Endodermal cell (in vitro differentiated cells): ENCODE data around the gene C19orf81. TPM values are rescaled to one million over a fixed set of nuclear protein-coding genes. Genes with fewer than 3 reads are reported as not detected.

ENCODE experiments used
- DNase-seq: peaks from one replicate; pipeline ENCODE4 v3.0.0-alpha.2; 2017
- H3K27ac ChIP-seq: 2 replicates; pipeline ENCODE4 v1.5.1; 2013; ENCODE audit warnings: mild to moderate bottlenecking, low read depth, low read length, moderate library complexity
- H3K27me3 ChIP-seq: 2 replicates; pipeline ENCODE4 v1.6.1; 2013; ENCODE audit warnings: mild to moderate bottlenecking, low read length, moderate library complexity; ENCODE audit not compliant: insufficient read depth, control insufficient read depth, poor library complexity, severe bottlenecking
- H3K36me3 ChIP-seq: 2 replicates; pipeline ENCODE4 v1.7.0; 2013; ENCODE audit warnings: mild to moderate bottlenecking, low read length, moderate library complexity; ENCODE audit not compliant: control insufficient read depth, insufficient read depth
- H3K4me1 ChIP-seq: one replicate; pipeline ENCODE4 v1.7.0; 2013; ENCODE audit warnings: low read length; ENCODE audit not compliant: control insufficient read depth, insufficient read depth
- H3K4me3 ChIP-seq: 2 replicates; pipeline ENCODE4 v1.5.1; 2013; ENCODE audit warnings: mild to moderate bottlenecking, low read length, moderate library complexity
- H3K9ac ChIP-seq: 2 replicates; pipeline ENCODE4 v1.6.1; 2013; ENCODE audit warnings: mild to moderate bottlenecking, low read length, moderate library complexity; ENCODE audit not compliant: poor library complexity, severe bottlenecking; ENCODE audit errors: extremely low read depth
- H3K9me3 ChIP-seq: 2 replicates; pipeline ENCODE4 v1.6.1; 2013; ENCODE audit warnings: mild to moderate bottlenecking, low read length, moderate library complexity; ENCODE audit not compliant: control insufficient read depth
- H3K27ac Mint-ChIP-seq: 2 replicates; pipeline ENCODE4 v1.8.0; 2020; ENCODE audit warnings: mixed read lengths
- H3K27me3 Mint-ChIP-seq: 2 replicates; pipeline ENCODE4 v1.8.0; 2021; ENCODE audit warnings: mild to moderate bottlenecking, mixed read lengths; ENCODE audit not compliant: insufficient read depth
- H3K36me3 Mint-ChIP-seq: 2 replicates; pipeline ENCODE4 v1.8.0; 2020; ENCODE audit warnings: low read depth, mixed read lengths
- H3K4me1 Mint-ChIP-seq: 2 replicates; pipeline ENCODE4 v1.8.0; 2020; ENCODE audit warnings: mixed read lengths
- H3K4me3 Mint-ChIP-seq: 2 replicates; pipeline ENCODE4 v1.8.0; 2020; ENCODE audit warnings: mild to moderate bottlenecking, moderate library complexity, mixed read lengths
- H3K9me3 Mint-ChIP-seq: 2 replicates; pipeline ENCODE4 v1.8.0; 2020; ENCODE audit warnings: mild to moderate bottlenecking, mixed read lengths
- WGBS, 2 experiments: methylation state at CpG; one replicate each; pipeline versions ENCODE4 v1.1.5 to v1.1.7; 2013; ENCODE audit warnings: missing lambda C conversion rate in 2 of 2, mixed read lengths in 1 of 2; ENCODE audit not compliant: insufficient coverage in 1 of 2, insufficient read length in 1 of 2; 5-methylcytosine and 5-hydroxymethylcytosine counted together
- total RNA-seq, 2 donors: library from RNA; stranded (reverse); fragmentation: NEBNext Ultra II Directional in 1 of 2; extraction: Animal tissue kit (Norgen Biotek cat#: 25700) in 1 of 2; gene quantifications; 2 replicates in 1 of 2; 3 replicates in 1 of 2; pipeline ENCODE4 v1.2.1, GENCODE V29; 2021
- TF ChIP-seq, protein P1 (sequence below): fragments of 200-600 bp; sonication (generic); conservative IDR thresholded peaks from 2 replicates; pipeline ENCODE4 v1.5.0; 2021; ENCODE audit warnings: antibody characterized with exemption, mild to moderate bottlenecking

The C19orf81 gene
- total RNA-seq, 2 donors from 2014 or later, result 11.3 to 26.8 TPM

DNA sequence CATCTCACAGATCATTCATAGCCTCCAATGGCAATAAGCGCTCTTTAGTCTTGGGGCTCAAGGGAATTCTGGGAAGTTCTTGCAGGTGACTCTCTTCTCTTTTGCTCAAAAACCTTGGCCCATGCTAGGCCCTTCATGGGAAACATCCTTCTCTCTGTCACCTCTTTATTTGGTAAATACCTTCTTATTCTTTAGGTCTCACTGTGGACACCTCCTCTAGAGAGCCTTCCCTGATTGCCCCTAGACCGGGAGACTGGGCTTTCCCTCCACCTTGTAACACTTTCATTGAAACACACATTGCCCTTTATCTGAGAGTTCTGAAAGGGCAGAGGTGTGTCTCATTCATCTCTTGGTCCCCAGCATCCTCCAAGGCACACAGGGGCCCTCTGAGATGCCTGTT lies 1.9 kb downstream of the C19orf81 start:
- Mint-ChIP-seq H3K36me3 (no peaks in the 10 kb centered on the region), H3K27me3 (peaks cover 42% of the 10 kb centered on the region), H3K4me1 (peaks cover 3% of the 10 kb centered on the region), H3K27ac (no peak overlapping the region), H3K9me3 (peaks cover 8% of the 10 kb centered on the region), H3K4me3 (no peak overlapping the region)
- Histone ChIP-seq H3K4me3 (no peak overlapping the region), H3K27ac (no peak overlapping the region), H3K27me3 (no peaks in the 10 kb centered on the region), H3K36me3 (no peaks in the 10 kb centered on the region), H3K9me3 (peaks cover 21% of the 10 kb centered on the region), H3K4me1 (no peaks in the 10 kb centered on the region), H3K9ac (no peak overlapping the region)
- DNase-seq, result no peak
- TF ChIP-seq, protein P1, sequence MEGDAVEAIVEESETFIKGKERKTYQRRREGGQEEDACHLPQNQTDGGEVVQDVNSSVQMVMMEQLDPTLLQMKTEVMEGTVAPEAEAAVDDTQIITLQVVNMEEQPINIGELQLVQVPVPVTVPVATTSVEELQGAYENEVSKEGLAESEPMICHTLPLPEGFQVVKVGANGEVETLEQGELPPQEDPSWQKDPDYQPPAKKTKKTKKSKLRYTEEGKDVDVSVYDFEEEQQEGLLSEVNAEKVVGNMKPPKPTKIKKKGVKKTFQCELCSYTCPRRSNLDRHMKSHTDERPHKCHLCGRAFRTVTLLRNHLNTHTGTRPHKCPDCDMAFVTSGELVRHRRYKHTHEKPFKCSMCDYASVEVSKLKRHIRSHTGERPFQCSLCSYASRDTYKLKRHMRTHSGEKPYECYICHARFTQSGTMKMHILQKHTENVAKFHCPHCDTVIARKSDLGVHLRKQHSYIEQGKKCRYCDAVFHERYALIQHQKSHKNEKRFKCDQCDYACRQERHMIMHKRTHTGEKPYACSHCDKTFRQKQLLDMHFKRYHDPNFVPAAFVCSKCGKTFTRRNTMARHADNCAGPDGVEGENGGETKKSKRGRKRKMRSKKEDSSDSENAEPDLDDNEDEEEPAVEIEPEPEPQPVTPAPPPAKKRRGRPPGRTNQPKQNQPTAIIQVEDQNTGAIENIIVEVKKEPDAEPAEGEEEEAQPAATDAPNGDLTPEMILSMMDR, result no peak
- 83 to 85% methylated on average over 2 of the region's 2 CpGs for WGBS, 2 experiments

DNA sequence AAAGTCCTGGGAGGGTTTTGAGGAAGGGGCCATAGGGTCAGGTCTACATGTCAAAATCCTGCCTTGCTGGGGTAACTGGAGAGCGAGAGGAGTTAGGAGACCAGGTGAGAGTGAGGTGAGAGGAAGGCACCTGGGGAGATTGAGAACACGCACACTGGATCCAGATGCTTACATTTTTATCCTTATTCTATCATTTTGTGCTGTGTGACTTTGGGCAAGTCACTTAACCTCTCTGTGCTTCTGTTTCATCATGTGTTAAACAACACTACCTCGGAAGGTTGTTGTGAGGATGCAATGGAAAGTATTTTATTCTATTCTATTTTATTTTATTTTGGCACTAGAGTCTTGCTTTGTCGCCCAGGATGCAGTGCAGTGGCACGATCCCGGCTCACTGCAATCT lies 3.5 kb downstream of the C19orf81 start:
- 92 to 100% methylated on average over 3 to 5 of the region's 6 CpGs for WGBS, 2 experiments
- H3K36me3 ChIP-seq, result no peaks in the 10 kb centered on the region
- H3K4me1 ChIP-seq, result no peaks in the 10 kb centered on the region
- H3K9me3 ChIP-seq, result peaks cover 23% of the 10 kb centered on the region
- peaks cover 51% of the 10 kb centered on the region for H3K27me3 Mint-ChIP-seq
- H3K9me3 Mint-ChIP-seq, result peaks cover 8% of the 10 kb centered on the region
- H3K9ac ChIP-seq, result no peak overlapping the region
- H3K4me1 Mint-ChIP-seq, result peaks cover 3% of the 10 kb centered on the region
- H3K36me3 Mint-ChIP-seq, result no peaks in the 10 kb centered on the region
- TF ChIP-seq, protein P1, result no peak
- H3K4me3 Mint-ChIP-seq, result no peak overlapping the region
- no peaks in the 10 kb centered on the region for H3K27me3 ChIP-seq
- H3K27ac Mint-ChIP-seq, result no peak overlapping the region
- H3K4me3 ChIP-seq, result no peak overlapping the region
- H3K27ac ChIP-seq, result no peak overlapping the region
- DNase-seq, result no peak

DNA sequence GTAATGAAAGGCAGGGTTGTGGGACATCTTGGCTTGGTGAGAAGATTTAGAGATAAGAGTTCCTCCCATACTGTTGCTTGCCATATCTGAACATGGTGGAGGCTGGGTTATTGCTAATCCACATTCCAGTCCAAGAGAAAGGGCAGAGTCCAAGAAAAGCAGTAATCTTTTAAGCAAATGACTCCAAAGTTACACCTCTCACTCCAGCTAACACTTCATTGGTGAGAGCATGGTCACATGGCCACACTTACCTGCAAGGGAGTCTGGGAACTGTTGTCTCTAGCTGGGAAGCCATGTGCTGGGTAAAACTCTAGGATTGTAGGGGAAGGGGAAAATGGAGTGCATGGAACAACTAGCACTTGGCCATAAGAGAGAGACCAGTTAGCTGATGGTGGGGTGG lies 5.6 kb downstream of the C19orf81 start:
- no peak for DNase-seq
- Histone ChIP-seq H3K27ac (no peak overlapping the region), H3K27me3 (no peaks in the 10 kb centered on the region), H3K36me3 (no peaks in the 10 kb centered on the region), H3K4me1 (no peaks in the 10 kb centered on the region), H3K9me3 (peaks cover 18% of the 10 kb centered on the region), H3K4me3 (no peak overlapping the region), H3K9ac (no peak overlapping the region)
- no peak overlapping the region for H3K4me3 Mint-ChIP-seq
- H3K9me3 Mint-ChIP-seq, result peaks cover 8% of the 10 kb centered on the region
- no peak overlapping the region for H3K27ac Mint-ChIP-seq
- no peaks in the 10 kb centered on the region for H3K36me3 Mint-ChIP-seq
- H3K27me3 Mint-ChIP-seq, result peaks cover 49% of the 10 kb centered on the region
- TF ChIP-seq, protein P1, result no peak
- H3K4me1 Mint-ChIP-seq, result peaks cover 3% of the 10 kb centered on the region
